Endothelial cell (in vitro differentiated cells): ENCODE results near the gene AUTS2. TPM values are rescaled to one million over a fixed set of nuclear protein-coding genes. Genes with fewer than 3 reads are reported as not detected.

ENCODE experiments used
- DNase-seq: peaks from one replicate; pipeline ENCODE4 v3.0.0; 2021; ENCODE audit warnings: low spot score
- H3K27ac Mint-ChIP-seq: one replicate; pipeline ENCODE4 v1.8.0; 2021; ENCODE audit warnings: mixed read lengths, inconsistent platforms; ENCODE audit not compliant: unreplicated experiment
- H3K27me3 Mint-ChIP-seq: one replicate; pipeline ENCODE4 v1.8.0; 2021; ENCODE audit warnings: mild to moderate bottlenecking, moderate library complexity, mixed read lengths, inconsistent platforms; ENCODE audit not compliant: unreplicated experiment
- H3K36me3 Mint-ChIP-seq: one replicate; pipeline ENCODE4 v1.8.0; 2021; ENCODE audit warnings: mild to moderate bottlenecking, low read depth, mixed read lengths, inconsistent platforms; ENCODE audit not compliant: unreplicated experiment
- H3K4me1 Mint-ChIP-seq: one replicate; pipeline ENCODE4 v1.8.0; 2021; ENCODE audit warnings: mild to moderate bottlenecking, mixed read lengths, inconsistent platforms; ENCODE audit not compliant: unreplicated experiment
- H3K4me3 Mint-ChIP-seq: one replicate; pipeline ENCODE4 v1.8.0; 2021; ENCODE audit warnings: mild to moderate bottlenecking, mixed read lengths, inconsistent platforms; ENCODE audit not compliant: unreplicated experiment
- H3K9me3 Mint-ChIP-seq: one replicate; pipeline ENCODE4 v1.8.0; 2021; ENCODE audit warnings: mixed read lengths, inconsistent platforms; ENCODE audit not compliant: unreplicated experiment
- CTCF ChIP-seq: fragments of 200-600 bp; sonication (generic); IDR thresholded peaks from one replicate; pipeline ENCODE4 v1.5.0; 2021; ENCODE audit warnings: antibody characterized with exemption; ENCODE audit not compliant: unreplicated experiment
- total RNA-seq: library from RNA; stranded (reverse); fragmentation: NEBNext Ultra II Directional; extraction: Animal tissue kit (Norgen Biotek cat#: 25700); gene quantifications from one replicate; pipeline ENCODE4 v1.2.1, GENCODE V29; 2021; ENCODE audit not compliant: unreplicated experiment

Gene AUTS2
- total RNA-seq, 1 donor from 2014 or later, result 103 TPM

- Mint-ChIP-seq H3K36me3 (peaks cover 8% of the 10 kb centered on the region), H3K27ac (no peak overlapping the region), H3K9me3 (no peaks in the 10 kb centered on the region), H3K4me1 (peaks cover 37% of the 10 kb centered on the region), H3K4me3 (no peak overlapping the region), H3K27me3 (peaks cover 8% of the 10 kb centered on the region)
- no peak for TF ChIP-seq CTCF
- DNase-seq, result no peak
Observed at GRCh38 chr7:70733090-70733489, 1134.8 kb downstream of the AUTS2 start.

- peaks cover 10% of the 10 kb centered on the region for H3K27me3 Mint-ChIP-seq
- no peaks in the 10 kb centered on the region for H3K9me3 Mint-ChIP-seq
- no peak for DNase-seq
- peaks cover 6% of the 10 kb centered on the region for H3K36me3 Mint-ChIP-seq
- H3K27ac Mint-ChIP-seq, result no peak overlapping the region
- H3K4me1 Mint-ChIP-seq, result peaks cover 32% of the 10 kb centered on the region
- H3K4me3 Mint-ChIP-seq, result no peak overlapping the region
- no peak for TF ChIP-seq CTCF
Observed at GRCh38 chr7:70734411-70734810, 1136.1 kb downstream of the AUTS2 start.

GRCh38 chr7:70735313-70735712 lies 1137.0 kb downstream of the AUTS2 start:
- no peak for DNase-seq
- H3K36me3 Mint-ChIP-seq, result peaks cover 3% of the 10 kb centered on the region
- H3K27me3 Mint-ChIP-seq, result peaks cover 9% of the 10 kb centered on the region
- H3K4me3 Mint-ChIP-seq, result no peak overlapping the region
- H3K27ac Mint-ChIP-seq, result no peak overlapping the region
- H3K9me3 Mint-ChIP-seq, result no peaks in the 10 kb centered on the region
- TF ChIP-seq CTCF, result no peak
- peaks cover 35% of the 10 kb centered on the region for H3K4me1 Mint-ChIP-seq

- no peak for DNase-seq
- Mint-ChIP-seq H3K9me3 (no peaks in the 10 kb centered on the region), H3K36me3 (no peaks in the 10 kb centered on the region), H3K27ac (peak overlapping the region; percentile 15), H3K27me3 (peaks cover 6% of the 10 kb centered on the region), H3K4me1 (peaks cover 34% of the 10 kb centered on the region), H3K4me3 (no peak overlapping the region)
- no peak for TF ChIP-seq CTCF
Observed at GRCh38 chr7:70736715-70737460, 1138.6 kb downstream of the AUTS2 start.

GRCh38 chr7:70738151-70738885 lies 1140.0 kb downstream of the AUTS2 start:
- H3K4me3 Mint-ChIP-seq, result no peak overlapping the region
- DNase-seq, result no peak
- H3K27me3 Mint-ChIP-seq, result peaks cover 3% of the 10 kb centered on the region
- H3K27ac Mint-ChIP-seq, result peak overlapping the region; percentile 9
- TF ChIP-seq CTCF, result no peak
- H3K9me3 Mint-ChIP-seq, result no peaks in the 10 kb centered on the region
- H3K4me1 Mint-ChIP-seq, result peaks cover 31% of the 10 kb centered on the region
- H3K36me3 Mint-ChIP-seq, result no peaks in the 10 kb centered on the region
